GM23338 (cell line): ENCODE data around the gene CEPT1.

Source experiments
- CREB1 ChIP-seq: fragments of 250-450 bp; sonication (Bioruptor Pico); IDR thresholded peaks from 2 replicates; pipeline ENCODE4 v1.5.0; 2020; ENCODE audit warnings: low read depth, mild to moderate bottlenecking, moderate library complexity
- CTCF ChIP-seq, 2 experiments: fragments of 200-600 bp in 1 of 2; sonication (generic) in 1 of 2; conservative IDR thresholded peaks; 2 replicates each; pipeline versions ENCODE4 v1.5.1 to v1.6.1; 2016 to 2017; ENCODE audit warnings: antibody characterized with exemption in 2 of 2, low read depth in 2 of 2, mild to moderate bottlenecking in 2 of 2, moderate library complexity in 1 of 2
- ETS1 ChIP-seq: IDR thresholded peaks from 2 replicates; pipeline ENCODE4 v1.6.1; 2016; ENCODE audit warnings: antibody characterized with exemption
- EZH2 ChIP-seq: fragments of 200-600 bp; sonication (generic); IDR thresholded peaks from one replicate; pipeline ENCODE4 v1.8.0; 2017; ENCODE audit warnings: antibody characterized with exemption, mild to moderate bottlenecking, low read depth; ENCODE audit not compliant: unreplicated experiment
- EZH2phosphoT487 ChIP-seq: fragments of 200-600 bp; sonication (generic); IDR thresholded peaks from one replicate; pipeline ENCODE4 v1.8.1; 2018; ENCODE audit warnings: antibody characterized with exemption; ENCODE audit not compliant: unreplicated experiment
- JUNB ChIP-seq: IDR thresholded peaks from one replicate; pipeline ENCODE4 v1.6.1; 2016; ENCODE audit warnings: antibody characterized with exemption; ENCODE audit not compliant: unreplicated experiment
- NANOG ChIP-seq: IDR thresholded peaks from 2 replicates; pipeline ENCODE4 v1.6.1; 2016; ENCODE audit warnings: antibody characterized with exemption, borderline replicate concordance
- POLR2AphosphoS5 ChIP-seq: IDR thresholded peaks from 2 replicates; pipeline ENCODE4 v1.6.1; 2016; ENCODE audit warnings: antibody characterized with exemption, low read depth
- REST ChIP-seq: IDR thresholded peaks from one replicate; pipeline ENCODE4 v1.6.1; 2018; ENCODE audit warnings: antibody characterized with exemption; ENCODE audit not compliant: unreplicated experiment
- STAT1 ChIP-seq: IDR thresholded peaks from one replicate; pipeline ENCODE4 v1.6.1; 2016; ENCODE audit warnings: antibody characterized with exemption; ENCODE audit not compliant: unreplicated experiment
- ZNF114 ChIP-seq: fragments of 250-450 bp; sonication (Bioruptor Pico); IDR thresholded peaks from 2 replicates; pipeline ENCODE4 v1.5.0; 2020; ENCODE audit warnings: mild to moderate bottlenecking, moderate library complexity
- ZNF331 ChIP-seq: fragments of 250-450 bp; sonication (Bioruptor Pico); IDR thresholded peaks from 2 replicates; pipeline ENCODE4 v1.5.0; 2020; ENCODE audit warnings: low read depth, mild to moderate bottlenecking, moderate library complexity

- TF ChIP-seq CTCF (conservative IDR thresholded peaks at IDR 0.05; ENCODE audit: low read depth in 2 of 2) (no peak), ETS1 (no peak), POLR2AphosphoS5 (no peak), CREB1 (CRISPR knock-in tag) (no peak), EZH2phosphoT487 (no peak), EZH2 (no peak), REST (no peak), ZNF114 (no peak), JUNB (no peak), STAT1 (no peak), ZNF331 (CRISPR knock-in tag) (no peak), NANOG (no peak)
Observed at GRCh38 chr1:111140680-111140967, 601 bp downstream of the CEPT1 start.
